ENCODE data around the gene IQSEC2.

GRCh38 chrX:53242310-53242709 lies 39.1 kb downstream of the IQSEC2 start:
- no peak for TF ChIP-seq POLR2A (IDR thresholded peaks at IDR 0.05; ENCODE audit: low read depth, low read length)
- no peak for TF ChIP-seq POLR2AphosphoS5 (IDR thresholded peaks at IDR 0.05; ENCODE audit: low read depth, low read length)

All from GM12892 (cell line).